ENCODE results near the gene CHST7.
"Not testable (repeated sequence)": the region's sequence is repeated elsewhere in the genome, so short reads cannot be mapped to it uniquely, and the experiment has no call there.

CHST7 gene
- long read RNA-seq, result 0 reads

GRCh38 chrX:46573331-46573891 lies at the start of gene CHST7:
Gene CHST7 (plus strand): TSS chrX:46573765. CDS start chrX:46573932, 167 bp downstream.
- H3K4me3 ChIP-seq (replicated peaks; ENCODE audit: insufficient read depth, low read length), result peak within 1 kb of the TSS; percentile 57
- peak in 1 of 2 experiments; percentile 19 for DNase-seq (ENCODE audit: low read depth in 1 of 2, low spot score in 1 of 2)
- no peak for TF ChIP-seq CTCF (IDR thresholded peaks at IDR 0.05; ENCODE audit: insufficient read depth, low read length)
- TF ChIP-seq POLR2AphosphoS5 (IDR thresholded peaks at IDR 0.05; ENCODE audit: low read depth), result no peak
- TF ChIP-seq SPI1 (IDR thresholded peaks at IDR 0.05; ENCODE audit: borderline replicate concordance, low read depth), result no peak
- TF ChIP-seq GABPA (IDR thresholded peaks at IDR 0.05; ENCODE audit: low read depth), result no peak
- no peak for TF ChIP-seq REST (IDR thresholded peaks at IDR 0.05; ENCODE audit: insufficient replicate concordance, low read depth)
- H3K27me3 ChIP-seq (ENCODE audit: insufficient read depth, poor library complexity, severe bottlenecking), result no peaks in the 10 kb centered on the region
- no peak within 1 kb of the TSS for H3K27ac ChIP-seq (replicated peaks)

- H3K27me3 ChIP-seq (ENCODE audit: insufficient read depth, poor library complexity, severe bottlenecking), result not testable (repeated sequence)
Observed at GRCh38 chrX:46528640-46529039, 44.9 kb upstream of the CHST7 start.

GRCh38 chrX:46529740-46530403 lies 43.7 kb upstream of the CHST7 start:
- not testable (repeated sequence) for DNase-seq (ENCODE audit: low read depth in 1 of 2, low spot score in 1 of 2); H3K4me3 ChIP-seq (replicated peaks; ENCODE audit: insufficient read depth, low read length); H3K27me3 ChIP-seq (ENCODE audit: insufficient read depth, poor library complexity, severe bottlenecking); H3K27ac ChIP-seq (replicated peaks)

More at GRCh38 chrX:46528640-46529039, 44.9 kb upstream of the CHST7 start:
- not testable (repeated sequence) for H3K27ac ChIP-seq (replicated peaks); DNase-seq (ENCODE audit: low read depth in 1 of 2, low spot score in 1 of 2); H3K4me3 ChIP-seq (replicated peaks; ENCODE audit: insufficient read depth, low read length)

- not testable (repeated sequence) for DNase-seq (ENCODE audit: low read depth in 1 of 2, low spot score in 1 of 2); H3K27ac ChIP-seq (replicated peaks); H3K4me3 ChIP-seq (replicated peaks; ENCODE audit: insufficient read depth, low read length); H3K27me3 ChIP-seq (ENCODE audit: insufficient read depth, poor library complexity, severe bottlenecking)
Observed at GRCh38 chrX:46530404-46530908, 43.1 kb upstream of the CHST7 start.

- no peak for TF ChIP-seq POLR2AphosphoS5 (IDR thresholded peaks at IDR 0.05; ENCODE audit: low read depth)
- no peak for TF ChIP-seq SPI1 (IDR thresholded peaks at IDR 0.05; ENCODE audit: borderline replicate concordance, low read depth)
- TF ChIP-seq REST (IDR thresholded peaks at IDR 0.05; ENCODE audit: insufficient replicate concordance, low read depth), result no peak
- TF ChIP-seq GABPA (IDR thresholded peaks at IDR 0.05; ENCODE audit: low read depth), result no peak
- TF ChIP-seq CTCF (IDR thresholded peaks at IDR 0.05; ENCODE audit: insufficient read depth, low read length), result no peak
- DNase-seq (ENCODE audit: low read depth in 1 of 2, low spot score in 1 of 2), result no peak
- no peaks in the 10 kb centered on the region for H3K27me3 ChIP-seq (ENCODE audit: insufficient read depth, poor library complexity, severe bottlenecking)
- H3K4me3 ChIP-seq (replicated peaks; ENCODE audit: insufficient read depth, low read length), result no peak overlapping the region
- H3K27ac ChIP-seq (replicated peaks), result no peak overlapping the region
Observed at GRCh38 chrX:46531442-46531841, 42.1 kb upstream of the CHST7 start.

All from HL-60 (cell line).